ENCODE measurements around the gene NECAP2. TPM values are rescaled to one million over a fixed set of nuclear protein-coding genes. Genes with fewer than 3 reads are reported as not detected.
A peak's percentile ranks its signal among the peaks of the same experiment; 100 is the strongest.

The NECAP2 gene
- polyA plus RNA-seq, 1 experiment = 108 TPM

- DNase-seq (ENCODE audit: low read depth, low spot score) = no peak
- H3K27me3 ChIP-seq (ENCODE audit: control insufficient read depth, insufficient read depth, low read length) = peaks cover 9% of the 10 kb centered on the region
- no peak within 1 kb of the TSS for H3K27ac ChIP-seq (ENCODE audit: low read depth, low read length)
- peaks cover 6% of the 10 kb centered on the region; the same call in 1 of the 2 replicates for H3K9me3 ChIP-seq (ENCODE audit: control insufficient read depth, insufficient read depth, low read length)
- ChIA-PET CTCF (interaction anchor here (0.6 kb wide), 1 partner anchor 12 kb away, joined by 6 read pairs; no protein-coding TSS in a partner anchor), POLR2A (interaction anchor here (0.8 kb wide), 1 partner anchor 56 kb away, joined by 3 read pairs; no protein-coding TSS in a partner anchor)
- no peak for TF ChIP-seq CTCF (IDR thresholded peaks at IDR 0.05; ENCODE audit: low read depth, low read length)
- H3K4me3 ChIP-seq (ENCODE audit: low read depth, low read length) = no peak within 1 kb of the TSS
These were observed 3.5 kb upstream of the NECAP2 start, which contains the start of gene SPATA21 for GRCh38 chr1:16436946-16437474. TSS of gene SPATA21 (minus strand) at chr1:16437424. CDS start at chr1:16431371, 6,053 bp downstream.

GRCh38 chr1:16438516-16438915 lies 2.0 kb upstream of the NECAP2 start:
- ChIA-PET POLR2A (no interaction called here), CTCF (interaction anchor here (0.7 kb wide), 1 partner anchor 11 kb away, joined by 4 read pairs; no protein-coding TSS in a partner anchor)

GRCh38 chr1:16438924-16439323 lies 1.6 kb upstream of the NECAP2 start:
- DNase-seq (ENCODE audit: low read depth, low spot score) = no peak
- Histone ChIP-seq H3K27me3 (ENCODE audit: control insufficient read depth, insufficient read depth, low read length) (no peaks in the 10 kb centered on the region), H3K27ac (ENCODE audit: low read depth, low read length) (no peak overlapping the region), H3K4me3 (ENCODE audit: low read depth, low read length) (no peak overlapping the region), H3K9me3 (ENCODE audit: control insufficient read depth, insufficient read depth, low read length) (peaks cover 6% of the 10 kb centered on the region; the same call in 1 of the 2 replicates)
- no peak for TF ChIP-seq CTCF (IDR thresholded peaks at IDR 0.05; ENCODE audit: low read depth, low read length)
- ChIA-PET POLR2A (no interaction called here), CTCF (interaction anchor here (0.7 to 1.3 kb wide), 3 partner anchors 11 to 904 kb away, joined by 4 to 9 read pairs (median 5); no protein-coding TSS in a partner anchor)

More at GRCh38 chr1:16438516-16438915, 2.0 kb upstream of the NECAP2 start:
- H3K4me3 ChIP-seq (ENCODE audit: low read depth, low read length) = no peak overlapping the region
- no peak overlapping the region for H3K27ac ChIP-seq (ENCODE audit: low read depth, low read length)
- DNase-seq (ENCODE audit: low read depth, low spot score) = no peak
- no peak for TF ChIP-seq CTCF (IDR thresholded peaks at IDR 0.05; ENCODE audit: low read depth, low read length)
- peaks cover 6% of the 10 kb centered on the region; the same call in 1 of the 2 replicates for H3K9me3 ChIP-seq (ENCODE audit: control insufficient read depth, insufficient read depth, low read length)
- H3K27me3 ChIP-seq (ENCODE audit: control insufficient read depth, insufficient read depth, low read length) = peaks cover under 1% of the 10 kb centered on the region

GRCh38 chr1:16440131-16440469 lies 424 bp upstream of the NECAP2 start:
- peak overlapping the region; percentile 36; the same call in 1 of the 2 replicates for H3K4me3 ChIP-seq (ENCODE audit: low read depth, low read length)
- H3K27me3 ChIP-seq (ENCODE audit: control insufficient read depth, insufficient read depth, low read length) = no peaks in the 10 kb centered on the region
- ChIA-PET POLR2A (interaction anchor here (0.6 to 1.1 kb wide), 3 partner anchors 13 to 74 kb away, joined by 3 to 5 read pairs (median 3); no protein-coding TSS in a partner anchor), CTCF (interaction anchor here (0.6 to 2.4 kb wide), 20 partner anchors 10 to 77 kb away, joined by 3 to 28 read pairs (median 5); no protein-coding TSS in a partner anchor)
- peak overlapping the region; percentile 21 for H3K27ac ChIP-seq (ENCODE audit: low read depth, low read length)
- DNase-seq (ENCODE audit: low read depth, low spot score) = no peak
- H3K9me3 ChIP-seq (ENCODE audit: control insufficient read depth, insufficient read depth, low read length) = peaks cover 6% of the 10 kb centered on the region; the same call in 1 of the 2 replicates
- no peak for TF ChIP-seq CTCF (IDR thresholded peaks at IDR 0.05; ENCODE audit: low read depth, low read length)

- no peak for TF ChIP-seq CTCF (IDR thresholded peaks at IDR 0.05; ENCODE audit: low read depth, low read length)
- DNase-seq (ENCODE audit: low read depth, low spot score) = no peak
- ChIA-PET POLR2A (interaction anchor here (0.7 kb wide), 1 partner anchor 65 kb away, joined by 4 read pairs; no protein-coding TSS in a partner anchor), CTCF (interaction anchor here (0.6 to 2.4 kb wide), 7 partner anchors 11 to 180 kb away, joined by 3 to 28 read pairs (median 7); no protein-coding TSS in a partner anchor)
- Histone ChIP-seq H3K9me3 (ENCODE audit: control insufficient read depth, insufficient read depth, low read length) (peaks cover 6% of the 10 kb centered on the region; the same call in 1 of the 2 replicates), H3K27ac (ENCODE audit: low read depth, low read length) (peak overlapping the region; percentile 82), H3K4me3 (ENCODE audit: low read depth, low read length) (peak overlapping the region; percentile 99), H3K27me3 (ENCODE audit: control insufficient read depth, insufficient read depth, low read length) (no peaks in the 10 kb centered on the region)
These were observed 750 bp downstream of the NECAP2 start for GRCh38 chr1:16441282-16441665.

Data from AG04450 (cell line).